Nephron progenitor cell (in vitro differentiated cells): ENCODE results near the gene MAP4K2.

Experiments used
- DNase-seq: peaks from one replicate; pipeline ENCODE4 v3.0.0; 2021
- H3K27ac Mint-ChIP-seq: 2 replicates; pipeline ENCODE4 v1.8.0; 2021; ENCODE audit warnings: mild to moderate bottlenecking, moderate library complexity, mixed read lengths
- H3K27me3 Mint-ChIP-seq: 2 replicates; pipeline ENCODE4 v1.8.0; 2021; ENCODE audit warnings: mild to moderate bottlenecking, low read depth, mixed read lengths; ENCODE audit not compliant: poor library complexity
- H3K36me3 Mint-ChIP-seq: 2 replicates; pipeline ENCODE4 v1.8.0; 2021; ENCODE audit warnings: low read depth, mixed read lengths
- H3K4me1 Mint-ChIP-seq: 2 replicates; pipeline ENCODE4 v1.8.0; 2021; ENCODE audit warnings: mixed read lengths
- H3K4me3 Mint-ChIP-seq: 2 replicates; pipeline ENCODE4 v1.8.0; 2021; ENCODE audit warnings: mild to moderate bottlenecking, moderate library complexity, mixed read lengths
- H3K9me3 Mint-ChIP-seq: 2 replicates; pipeline ENCODE4 v1.8.0; 2021; ENCODE audit warnings: mild to moderate bottlenecking, moderate library complexity, mixed read lengths
- CTCF ChIP-seq: fragments of 200-600 bp; sonication (generic); IDR thresholded peaks from 2 replicates; pipeline ENCODE4 v1.5.0; 2021; ENCODE audit warnings: antibody characterized with exemption

The MAP4K2 gene

GRCh38 chr11:64803158-64803845 is at the start of gene MAP4K2:
Gene MAP4K2, minus strand, starts transcription at chr11:64803214. Its CDS starts 65 bp downstream, at chr11:64803149.
- peak within 1 kb of the TSS; percentile 92 for H3K4me3 Mint-ChIP-seq
- H3K9me3 Mint-ChIP-seq: no peaks in the 10 kb centered on the region
- peaks cover 32% of the 10 kb centered on the region for H3K36me3 Mint-ChIP-seq
- no peak for TF ChIP-seq CTCF
- no peaks in the 10 kb centered on the region for H3K27me3 Mint-ChIP-seq
- peaks cover 24% of the 10 kb centered on the region for H3K4me1 Mint-ChIP-seq
- H3K27ac Mint-ChIP-seq: peak within 1 kb of the TSS; percentile 96
- peak; percentile 93 for DNase-seq

- H3K27me3 Mint-ChIP-seq: peaks cover 3% of the 10 kb centered on the region
- peaks cover 13% of the 10 kb centered on the region for H3K36me3 Mint-ChIP-seq
- H3K4me1 Mint-ChIP-seq: peaks cover 33% of the 10 kb centered on the region
- H3K9me3 Mint-ChIP-seq: no peaks in the 10 kb centered on the region
- H3K27ac Mint-ChIP-seq: peak overlapping the region; percentile 71
- no peak overlapping the region for H3K4me3 Mint-ChIP-seq
- no peak for TF ChIP-seq CTCF
- no peak for DNase-seq
Observed at GRCh38 chr11:64851831-64852351, 48.9 kb upstream of the MAP4K2 start.

GRCh38 chr11:64850979-64851567 is 48.1 kb upstream of the MAP4K2 start:
- Mint-ChIP-seq H3K4me1 (peaks cover 33% of the 10 kb centered on the region), H3K9me3 (no peaks in the 10 kb centered on the region)

GRCh38 chr11:64849598-64850356 is 46.8 kb upstream of the MAP4K2 start:
- Mint-ChIP-seq H3K27me3 (peaks cover 4% of the 10 kb centered on the region), H3K36me3 (peaks cover 5% of the 10 kb centered on the region), H3K4me1 (peaks cover 22% of the 10 kb centered on the region), H3K4me3 (no peak overlapping the region), H3K27ac (no peak overlapping the region), H3K9me3 (no peaks in the 10 kb centered on the region)
- DNase-seq: no peak
- no peak for TF ChIP-seq CTCF

More at GRCh38 chr11:64850979-64851567, 48.1 kb upstream of the MAP4K2 start:
- no peak overlapping the region for H3K4me3 Mint-ChIP-seq
- no peaks in the 10 kb centered on the region for H3K27me3 Mint-ChIP-seq
- no peak for DNase-seq
- no peak for TF ChIP-seq CTCF
- no peak overlapping the region for H3K27ac Mint-ChIP-seq
- peaks cover 13% of the 10 kb centered on the region for H3K36me3 Mint-ChIP-seq

- peaks cover 18% of the 10 kb centered on the region for H3K4me1 Mint-ChIP-seq
- no peaks in the 10 kb centered on the region for H3K36me3 Mint-ChIP-seq
- H3K27me3 Mint-ChIP-seq: peaks cover 4% of the 10 kb centered on the region
- TF ChIP-seq CTCF: no peak
- H3K9me3 Mint-ChIP-seq: no peaks in the 10 kb centered on the region
- no peak for DNase-seq
- H3K4me3 Mint-ChIP-seq: no peak overlapping the region
- no peak overlapping the region for H3K27ac Mint-ChIP-seq
Observed at GRCh38 chr11:64848826-64849597, 46.0 kb upstream of the MAP4K2 start.
